GM10248 (cell line): Measurements from ENCODE around the gene CENPU.

ENCODE experiments used
- CTCF ChIA-PET: fragments of 300-600 bp; sonication (Branson Sonifier 250); formaldehyde crosslinking; extraction: SDS; loops from one replicate; lab custom pipeline; 2021; ENCODE audit warnings: antibody characterized with exemption; lab: Yijun Ruan, JAX
- POLR2A ChIA-PET: fragments of 350-650 bp; sonication (Branson Sonifier 250); formaldehyde crosslinking; extraction: SDS; loops from one replicate; lab custom pipeline; 2020; ENCODE audit warnings: antibody characterized with exemption; lab: Yijun Ruan, JAX
- DNase-seq: peaks from one replicate; pipeline ENCODE4 v3.0.0; 2012; ENCODE audit errors: extremely low spot score
- CTCF ChIP-seq: IDR thresholded peaks from 2 replicates; pipeline ENCODE4 v1.5.1; 2012; ENCODE audit warnings: mild to moderate bottlenecking, low read depth; ENCODE audit errors: extremely low read depth, missing control alignments, control extremely low read depth

Gene CENPU

GRCh38 chr4:184774152-184774551, 40.3 kb upstream of the CENPU start:
- no peak for TF ChIP-seq CTCF
- POLR2A ChIA-PET: no interaction called here
- CTCF ChIA-PET: no interaction called here
- DNase-seq: no peak

- CTCF ChIA-PET: no interaction called here
- POLR2A ChIA-PET: no interaction called here
- DNase-seq: no peak
- TF ChIP-seq CTCF: no peak
These were observed 37.5 kb upstream of the CENPU start for GRCh38 chr4:184771416-184771815.

- TF ChIP-seq CTCF: no peak
These were observed 35.4 kb upstream of the CENPU start for GRCh38 chr4:184769141-184769765.

GRCh38 chr4:184768296-184768695, 34.4 kb upstream of the CENPU start:
- DNase-seq: no peak
- ChIA-PET POLR2A (no interaction called here), CTCF (interaction anchor here (1.7 kb wide), 1 partner anchor 23 kb away, joined by 4 read pairs; no protein-coding TSS in a partner anchor)
- no peak for TF ChIP-seq CTCF

More at GRCh38 chr4:184769141-184769765, 35.4 kb upstream of the CENPU start:
- no peak for DNase-seq
- ChIA-PET POLR2A (no interaction called here), CTCF (interaction anchor here (1.7 kb wide), 1 partner anchor 24 kb away, joined by 4 read pairs; no protein-coding TSS in a partner anchor)

- DNase-seq: no peak
- POLR2A ChIA-PET: interaction anchor here (0.7 kb wide), 1 partner anchor 117 kb away, joined by 5 read pairs; the partner anchor contains the start of genes CASP3 and PRIMPOL
- CTCF ChIA-PET: no interaction called here
- no peak for TF ChIP-seq CTCF
These were observed 32.5 kb upstream of the CENPU start for GRCh38 chr4:184766446-184766845.

GRCh38 chr4:184765473-184766340, 31.8 kb upstream of the CENPU start:
- DNase-seq: no peak
- TF ChIP-seq CTCF: no peak
- ChIA-PET POLR2A (no interaction called here), CTCF (interaction anchor here (1.2 kb wide), 1 partner anchor 20 kb away, joined by 3 read pairs; no protein-coding TSS in a partner anchor)
